ENCODE data around the gene FMNL2.

DNA sequence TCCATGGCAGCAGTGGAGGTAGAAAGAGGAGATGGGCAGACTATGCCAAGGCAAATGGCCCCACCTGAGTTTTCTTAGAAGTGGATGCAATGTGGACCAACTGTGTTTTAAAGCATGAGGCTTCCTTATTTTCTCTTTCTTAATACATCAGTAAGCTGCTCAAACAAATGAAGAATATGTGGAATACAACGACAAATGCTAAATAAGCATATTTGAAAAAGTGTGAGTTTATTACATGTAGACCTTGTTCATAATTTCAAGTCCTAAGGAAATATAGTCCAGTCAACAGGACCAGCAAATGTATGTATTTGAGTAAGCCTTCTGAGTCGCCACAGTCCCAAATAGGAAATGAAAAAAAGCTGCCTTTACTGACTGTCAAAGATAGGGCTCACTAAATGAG, 204.4 kb downstream of the FMNL2 start:
- TF ChIP-seq, protein P1, sequence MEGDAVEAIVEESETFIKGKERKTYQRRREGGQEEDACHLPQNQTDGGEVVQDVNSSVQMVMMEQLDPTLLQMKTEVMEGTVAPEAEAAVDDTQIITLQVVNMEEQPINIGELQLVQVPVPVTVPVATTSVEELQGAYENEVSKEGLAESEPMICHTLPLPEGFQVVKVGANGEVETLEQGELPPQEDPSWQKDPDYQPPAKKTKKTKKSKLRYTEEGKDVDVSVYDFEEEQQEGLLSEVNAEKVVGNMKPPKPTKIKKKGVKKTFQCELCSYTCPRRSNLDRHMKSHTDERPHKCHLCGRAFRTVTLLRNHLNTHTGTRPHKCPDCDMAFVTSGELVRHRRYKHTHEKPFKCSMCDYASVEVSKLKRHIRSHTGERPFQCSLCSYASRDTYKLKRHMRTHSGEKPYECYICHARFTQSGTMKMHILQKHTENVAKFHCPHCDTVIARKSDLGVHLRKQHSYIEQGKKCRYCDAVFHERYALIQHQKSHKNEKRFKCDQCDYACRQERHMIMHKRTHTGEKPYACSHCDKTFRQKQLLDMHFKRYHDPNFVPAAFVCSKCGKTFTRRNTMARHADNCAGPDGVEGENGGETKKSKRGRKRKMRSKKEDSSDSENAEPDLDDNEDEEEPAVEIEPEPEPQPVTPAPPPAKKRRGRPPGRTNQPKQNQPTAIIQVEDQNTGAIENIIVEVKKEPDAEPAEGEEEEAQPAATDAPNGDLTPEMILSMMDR (IDR thresholded peaks at IDR 0.05; ENCODE audit: low read length), result no peak
- TF ChIP-seq EZH2 (optimal IDR thresholded peaks at IDR 0.05; ENCODE audit: low read depth, low read length) (no peak), EZH2phosphoT487 (IDR thresholded peaks at IDR 0.05; ENCODE audit: low read length) (no peak)

Measured in MM.1S (cell line).